Smooth muscle cell (in vitro differentiated cells): ENCODE results near the gene HCAR2. TPM values are rescaled to one million over a fixed set of nuclear protein-coding genes. Genes with fewer than 3 reads are reported as not detected.
"Not testable (repeated sequence)": the region's sequence is repeated elsewhere in the genome, so short reads cannot be mapped to it uniquely, and the experiment has no call there.

Experiments
- DNase-seq: peaks from one replicate; lab custom pipeline; 2025; ENCODE audit not compliant: unreplicated experiment; lab: John Stamatoyannopoulos, UW
- H2AFZ ChIP-seq: fragments of 200-600 bp; sonication (generic); 2 replicates; pipeline ENCODE4 v1.6.0; 2016; ENCODE audit warnings: antibody characterized with exemption, low read depth, mild to moderate bottlenecking
- H3F3A ChIP-seq: fragments of 200-600 bp; sonication (generic); 2 replicates; pipeline ENCODE4 v1.6.0; 2017; ENCODE audit warnings: antibody characterized with exemption, low read depth
- H3K27ac ChIP-seq: fragments of 200-600 bp; sonication (generic); 2 replicates; pipeline ENCODE4 v1.5.1; 2016; ENCODE audit warnings: low read depth, mild to moderate bottlenecking
- H3K27me3 ChIP-seq: fragments of 200-600 bp; sonication (generic); 2 replicates; pipeline ENCODE4 v1.6.1; 2016; ENCODE audit warnings: low read depth, mild to moderate bottlenecking
- H3K36me3 ChIP-seq: fragments of 200-600 bp; sonication (generic); 2 replicates; pipeline ENCODE4 v1.5.1; 2016; ENCODE audit warnings: low read depth
- H3K4me1 ChIP-seq: fragments of 200-600 bp; sonication (generic); 2 replicates; pipeline ENCODE4 v1.5.1; 2016; ENCODE audit warnings: low read depth
- H3K4me2 ChIP-seq: fragments of 200-600 bp; sonication (generic); 2 replicates; pipeline ENCODE4 v1.6.0; 2016; ENCODE audit warnings: mild to moderate bottlenecking
- H3K4me3 ChIP-seq: fragments of 200-600 bp; sonication (generic); 2 replicates; pipeline ENCODE4 v1.5.1; 2016; ENCODE audit warnings: mild to moderate bottlenecking
- H3K79me2 ChIP-seq: fragments of 200-600 bp; sonication (generic); 2 replicates; pipeline ENCODE4 v1.6.0; 2016; ENCODE audit warnings: low read depth, mild to moderate bottlenecking
- H3K9ac ChIP-seq: fragments of 200-600 bp; sonication (generic); 2 replicates; pipeline ENCODE4 v1.6.0; 2016; ENCODE audit warnings: low read depth
- H3K9me3 ChIP-seq: fragments of 200-600 bp; sonication (generic); replicated peaks from 2 replicates; pipeline ENCODE4 v1.5.1; 2016; ENCODE audit warnings: low read depth
- H4K20me1 ChIP-seq: fragments of 200-600 bp; sonication (generic); 2 replicates; pipeline ENCODE4 v1.6.0; 2016; ENCODE audit warnings: low read depth
- CTCF ChIP-seq: fragments of 200-600 bp; sonication (generic); IDR thresholded peaks from 2 replicates; pipeline ENCODE4 v1.5.1; 2017; ENCODE audit warnings: borderline replicate concordance, mild to moderate bottlenecking, antibody characterized with exemption; ENCODE audit not compliant: insufficient read depth, poor library complexity, severe bottlenecking
- WGBS: methylation state at CpG from one replicate; pipeline ENCODE4 v1.1.7; 2016; ENCODE audit warnings: low lambda C conversion rate; 5-methylcytosine and 5-hydroxymethylcytosine counted together
- polyA plus RNA-seq: library from polyadenylated mRNA; unstranded; fragments of >200 nt; fragmentation: Nextera tagmentation; extraction: Ambion mirVana; gene quantifications from 2 replicates; pipeline ENCODE4 v1.2.1, GENCODE V29; 2016
- small RNA-seq: library from RNA; depleted of rRNA; stranded (forward); fragments of <200 nt; gene quantifications from one replicate; pipeline ENCODE3, GENCODE V24; 2014
- total RNA-seq: library from RNA; depleted of rRNA; stranded (reverse); fragments of >200 nt; gene quantifications from 2 replicates; pipeline ENCODE4 v1.2.3, GENCODE V29; 2014

Gene HCAR2
- total and polyA plus RNA-seq, 2 experiments from 2014 or later: 0.63 to 2.0 TPM

GRCh38 chr12:122656298-122656697, 46.9 kb downstream of the HCAR2 start:
- Histone ChIP-seq H3K4me3 (no peak overlapping the region), H3K79me2 (no peaks in the 10 kb centered on the region), H3F3A (no peaks in the 10 kb centered on the region), H3K4me2 (no peak overlapping the region), H3K9ac (no peak overlapping the region), H4K20me1 (no peaks in the 10 kb centered on the region), H2AFZ (no peak overlapping the region), H3K4me1 (no peaks in the 10 kb centered on the region), H3K27me3 (no peaks in the 10 kb centered on the region), H3K9me3 (no peaks in the 10 kb centered on the region), H3K36me3 (no peaks in the 10 kb centered on the region), H3K27ac (no peak overlapping the region)
- no peak for DNase-seq
- 98% methylated on average over 3 of the region's 3 CpGs for WGBS
- no peak for TF ChIP-seq CTCF

- WGBS: 95% methylated on average over 8 of the region's 8 CpGs
- not testable (repeated sequence) for H3K9ac ChIP-seq, H3F3A ChIP-seq, H3K4me2 ChIP-seq, H3K27ac ChIP-seq, DNase-seq, H3K79me2 ChIP-seq, H3K27me3 ChIP-seq, H3K4me3 ChIP-seq, H3K4me1 ChIP-seq, H3K9me3 ChIP-seq, H4K20me1 ChIP-seq, H3K36me3 ChIP-seq, H2AFZ ChIP-seq
Measured at GRCh38 chr12:122653291-122653690, 49.9 kb downstream of the HCAR2 start.

- H3K36me3 ChIP-seq: no peaks in the 10 kb centered on the region
- H2AFZ ChIP-seq: no peak overlapping the region
- H3K27me3 ChIP-seq: no peaks in the 10 kb centered on the region
- TF ChIP-seq CTCF: no peak
- H3F3A ChIP-seq: no peaks in the 10 kb centered on the region
- H3K9me3 ChIP-seq: no peaks in the 10 kb centered on the region
- H3K79me2 ChIP-seq: no peaks in the 10 kb centered on the region
- no peak for DNase-seq
- 91% methylated on average over 11 of the region's 11 CpGs for WGBS
- no peak overlapping the region for H3K9ac ChIP-seq
- no peaks in the 10 kb centered on the region for H3K4me1 ChIP-seq
- no peak overlapping the region for H3K27ac ChIP-seq
- no peak overlapping the region for H3K4me3 ChIP-seq
- no peaks in the 10 kb centered on the region for H4K20me1 ChIP-seq
- no peak overlapping the region for H3K4me2 ChIP-seq
Measured at GRCh38 chr12:122651520-122652224, 51.5 kb downstream of the HCAR2 start.

Small RNAs within 50 kb of the gene (small RNA-seq; reads per million reads assigned to genes)
- gene AC026333.2: not detected

Other genes with a start within 250 kb of the HCAR2 start
- gene ZCCHC8, start 202.4 kb downstream of the HCAR2 start, total RNA-seq: 19.5 and 20.6 TPM in 2 replicates
- gene ZCCHC8, start 202.4 kb downstream of the HCAR2 start, polyA plus RNA-seq: 8.8 and 13.9 TPM in 2 replicates
- gene RSRC2, start 176.4 kb downstream of the HCAR2 start, total RNA-seq: 108 and 118 TPM in 2 replicates
- gene RSRC2, start 176.4 kb downstream of the HCAR2 start, polyA plus RNA-seq: 60.9 and 65.9 TPM in 2 replicates
- gene KNTC1, start 176.1 kb downstream of the HCAR2 start, total RNA-seq: 22.7 and 26.2 TPM in 2 replicates
- gene KNTC1, start 176.1 kb downstream of the HCAR2 start, polyA plus RNA-seq: 9.1 and 13.5 TPM in 2 replicates
- not detected in 2 replicates for gene HCAR3, start 13.5 kb upstream of the HCAR2 start, total RNA-seq
- 0.26 and 0.43 TPM in 2 replicates for gene HCAR3, start 13.5 kb upstream of the HCAR2 start, polyA plus RNA-seq
- gene HCAR1, start 27.5 kb upstream of the HCAR2 start, total RNA-seq: not detected in 2 replicates
- gene HCAR1, start 27.5 kb upstream of the HCAR2 start, polyA plus RNA-seq: not detected in 2 replicates
- gene DENR, start 49.5 kb upstream of the HCAR2 start, total RNA-seq: 32.5 and 36.3 TPM in 2 replicates
- 49.7 and 55.5 TPM in 2 replicates for gene DENR, start 49.5 kb upstream of the HCAR2 start, polyA plus RNA-seq
- 0.94 and 2.5 TPM in 2 replicates for gene CCDC62, start 71.2 kb upstream of the HCAR2 start, total RNA-seq
- gene CCDC62, start 71.2 kb upstream of the HCAR2 start, polyA plus RNA-seq: 0.17 and 0.34 TPM in 2 replicates
- gene HIP1R, start 132.1 kb upstream of the HCAR2 start, total RNA-seq: 7.4 and 27.8 TPM in 2 replicates
- 6.0 and 13.7 TPM in 2 replicates for gene HIP1R, start 132.1 kb upstream of the HCAR2 start, polyA plus RNA-seq
- 14.8 and 20.4 TPM in 2 replicates for gene VPS37B, start 192.8 kb upstream of the HCAR2 start, total RNA-seq
- 25.3 and 37.9 TPM in 2 replicates for gene VPS37B, start 192.8 kb upstream of the HCAR2 start, polyA plus RNA-seq